NCI-H460 (cell line): ENCODE data around the gene DCPS. TPM values are rescaled to one million over a fixed set of nuclear protein-coding genes. Genes with fewer than 3 reads are reported as not detected.
"Not testable (repeated sequence)": the region's sequence is repeated elsewhere in the genome, so short reads cannot be mapped to it uniquely, and the experiment has no call there.

Source experiments
- DNase-seq: peaks from one replicate; pipeline ENCODE4 v3.0.0-alpha.2; 2016; ENCODE audit warnings: low read depth; ENCODE audit errors: extremely low read depth
- polyA plus RNA-seq: library from polyadenylated mRNA; depleted of rRNA; stranded (reverse); fragments of >200 nt; gene quantifications from 2 replicates; pipeline ENCODE4 v1.2.3, GENCODE V29; 2014; cell fraction: nucleus; rRNA removed
- total RNA-seq: library from RNA; depleted of rRNA; stranded (reverse); fragments of >200 nt; shearing (Covaris generic); gene quantifications from 2 replicates; pipeline ENCODE4 v1.2.3, GENCODE V29; 2014; rRNA removed

DCPS gene
- total RNA-seq, result 35.9 and 38.2 TPM in 2 replicates
- 16.9 and 17.2 TPM in 2 replicates for polyA plus RNA-seq

- DNase-seq, result peak; percentile 79
Measured at GRCh38 chr11:126303623-126304456, at the start of gene DCPS. Gene DCPS (plus strand): TSS chr11:126304060. CDS start chr11:126304081, 21 bp downstream.

- no peak for DNase-seq
Measured at GRCh38 chr11:126254819-126255218, 49.0 kb upstream of the DCPS start.

- DNase-seq, result not testable (repeated sequence)
Measured at GRCh38 chr11:126255507-126255906, 48.4 kb upstream of the DCPS start.

GRCh38 chr11:126256216-126256615 lies 47.6 kb upstream of the DCPS start:
- no peak for DNase-seq

GRCh38 chr11:126257144-126257543 lies 46.7 kb upstream of the DCPS start:
- no peak for DNase-seq

GRCh38 chr11:126257764-126258163 lies 46.1 kb upstream of the DCPS start:
- DNase-seq, result no peak

GRCh38 chr11:126262216-126262615 lies 41.6 kb upstream of the DCPS start:
- DNase-seq, result no peak

GRCh38 chr11:126263489-126263888 lies 40.4 kb upstream of the DCPS start:
- DNase-seq, result no peak

GRCh38 chr11:126265811-126266210 lies 38.0 kb upstream of the DCPS start:
- DNase-seq, result no peak

GRCh38 chr11:126267650-126268049 lies 36.2 kb upstream of the DCPS start:
- DNase-seq, result no peak

GRCh38 chr11:126268361-126268707 lies 35.5 kb upstream of the DCPS start:
- no peak for DNase-seq

- peak; percentile 96 for DNase-seq
Measured at GRCh38 chr11:126268708-126269579, 34.9 kb upstream of the DCPS start, which contains the start of the genes FOXRED1 and SRPRA. Gene FOXRED1 (plus strand): TSS chr11:126269154. CDS start chr11:126269207, 53 bp downstream. Gene SRPRA (minus strand): TSS chr11:126268895. CDS start chr11:126268804, 91 bp downstream.

- DNase-seq, result no peak
Measured at GRCh38 chr11:126277322-126277721, 26.5 kb upstream of the DCPS start.

- no peak for DNase-seq
Measured at GRCh38 chr11:126277780-126278179, 26.1 kb upstream of the DCPS start.

- DNase-seq, result no peak
Measured at GRCh38 chr11:126279191-126279590, 24.7 kb upstream of the DCPS start.

- DNase-seq, result no peak
Measured at GRCh38 chr11:126280595-126280994, 23.3 kb upstream of the DCPS start.

GRCh38 chr11:126281245-126281644 lies 22.6 kb upstream of the DCPS start:
- no peak for DNase-seq

- DNase-seq, result no peak
Measured at GRCh38 chr11:126281666-126282175, 22.1 kb upstream of the DCPS start.

- DNase-seq, result no peak
Measured at GRCh38 chr11:126282361-126282735, 21.5 kb upstream of the DCPS start.

- DNase-seq, result no peak
Measured at GRCh38 chr11:126282736-126283591, 20.9 kb upstream of the DCPS start, which contains the start of gene TIRAP. Gene TIRAP (plus strand): TSS chr11:126283093. CDS start chr11:126290895, 7,802 bp downstream.
